Measurements from ENCODE around the gene FNDC11. TPM values are rescaled to one million over a fixed set of nuclear protein-coding genes. Genes with fewer than 3 reads are reported as not detected.

FNDC11 gene
- total RNA-seq, 6 experiments from 2014 or later = not detected

GRCh38 chr20:63573647-63574131 is 19.7 kb downstream of the FNDC11 start:
- intact Hi-C loops (cut with DNase I) = no loop called here
- TF ChIP-seq CTCF (IDR thresholded peaks at IDR 0.05) (no peak), POLR2A (IDR thresholded peaks at IDR 0.05) (no peak)
- Histone ChIP-seq H3K27ac (peak overlapping the region; percentile 78 to 87 (median 87)), H3K27me3 (no peaks in the 10 kb centered on the region), H3K4me1 (no peaks in the 10 kb centered on the region), H3K9me3 (no peaks in the 10 kb centered on the region), H3K36me3 (no peaks in the 10 kb centered on the region), H3K4me3 (peak overlapping the region; percentile 79 to 89 (median 87))
- 0% methylated on average over 1 of the region's 24 CpGs for WGBS (ENCODE audit: insufficient coverage, low coverage, low lambda C conversion rate, missing lambda C conversion rate)
- DNase-seq (no peak), ATAC-seq (peak; percentile 5 to 27 (median 14))

- no peak for TF ChIP-seq CTCF (IDR thresholded peaks at IDR 0.05)
- peak; percentile 31 for TF ChIP-seq POLR2A (IDR thresholded peaks at IDR 0.05)
- no peaks in the 10 kb centered on the region for H3K9me3 ChIP-seq
- ATAC-seq = peak; percentile 82 to 91 (median 86)
- H3K27ac ChIP-seq = peak within 1 kb of the TSS; percentile 78 to 87 (median 87)
- 13% methylated on average over 7 of the region's 40 CpGs for WGBS (ENCODE audit: insufficient coverage, low coverage, low lambda C conversion rate, missing lambda C conversion rate)
- H3K36me3 ChIP-seq = no peaks in the 10 kb centered on the region
- peak within 1 kb of the TSS; percentile 79 to 89 (median 87) for H3K4me3 ChIP-seq
- peak; percentile 85 to 88 (median 87) for DNase-seq
- no peaks in the 10 kb centered on the region for H3K27me3 ChIP-seq
- H3K4me1 ChIP-seq = no peaks in the 10 kb centered on the region
- intact Hi-C loops (cut with DNase I) = no loop called here
Observed at GRCh38 chr20:63574156-63574828, 20.3 kb downstream of the FNDC11 start, which contains the start of gene HELZ2. Gene HELZ2 (minus strand): TSS chr20:63574239. CDS start chr20:63572385, 1,854 bp downstream.

- 56% methylated on average over 13 of the region's 28 CpGs for WGBS (ENCODE audit: insufficient coverage, low coverage, low lambda C conversion rate, missing lambda C conversion rate)
- DNase-seq (no peak), ATAC-seq (no peak)
- no peaks in the 10 kb centered on the region for H3K36me3 ChIP-seq
- no peaks in the 10 kb centered on the region for H3K4me1 ChIP-seq
- H3K27me3 ChIP-seq = no peaks in the 10 kb centered on the region
- no peaks in the 10 kb centered on the region for H3K9me3 ChIP-seq
- peak overlapping the region in 1 of 3 donors; percentile 78 for H3K27ac ChIP-seq
- no peak for TF ChIP-seq POLR2A (IDR thresholded peaks at IDR 0.05)
- no peak for TF ChIP-seq CTCF (IDR thresholded peaks at IDR 0.05)
- intact Hi-C loops (cut with DNase I) = no loop called here
- no peak overlapping the region for H3K4me3 ChIP-seq
Observed at GRCh38 chr20:63574829-63575743, 21.1 kb downstream of the FNDC11 start.

- WGBS (ENCODE audit: insufficient coverage, low coverage, low lambda C conversion rate, missing lambda C conversion rate) = 75% methylated on average over 5 of the region's 7 CpGs
- H3K9me3 ChIP-seq = no peaks in the 10 kb centered on the region
- no peak overlapping the region for H3K27ac ChIP-seq
- no peaks in the 10 kb centered on the region for H3K36me3 ChIP-seq
- intact Hi-C loops (cut with DNase I) = no loop called here
- H3K27me3 ChIP-seq = no peaks in the 10 kb centered on the region
- no peak overlapping the region for H3K4me3 ChIP-seq
- DNase-seq (no peak), ATAC-seq (no peak)
- TF ChIP-seq CTCF (IDR thresholded peaks at IDR 0.05) (no peak), POLR2A (IDR thresholded peaks at IDR 0.05) (no peak)
- H3K4me1 ChIP-seq = no peaks in the 10 kb centered on the region
Observed at GRCh38 chr20:63576311-63576710, 22.4 kb downstream of the FNDC11 start.
